ENCODE measurements around the gene ANXA4. TPM values are rescaled to one million over a fixed set of nuclear protein-coding genes. Genes with fewer than 3 reads are reported as not detected.
"Not testable (repeated sequence)": the region's sequence is repeated elsewhere in the genome, so short reads cannot be mapped to it uniquely, and the experiment has no call there.

Gene ANXA4
- polyA plus RNA-seq, 1 donor from 2014 or later: 121 TPM

GRCh38 chr2:69790601-69790959, 48.6 kb downstream of the ANXA4 start:
- peaks cover 18 to 32% (median 25%) of the 10 kb centered on the region in 3 donors for H3K4me1 Mint-ChIP-seq
- H3K9me3 Mint-ChIP-seq: peaks cover 0 to 1% (median 0%) of the 10 kb centered on the region in 3 donors
- peaks cover 7% of the 10 kb centered on the region for H3K36me3 Mint-ChIP-seq
- H3K27me3 Mint-ChIP-seq: no peaks in the 10 kb centered on the region
- peak overlapping the region in 1 of 3 donors; percentile 67 for H3K27ac Mint-ChIP-seq
- H3K4me3 Mint-ChIP-seq: peak overlapping the region in 3 of 4 donors; percentile 2 to 92 (median 58)

GRCh38 chr2:69791045-69791444, 49.1 kb downstream of the ANXA4 start:
- Mint-ChIP-seq H3K4me1 (peaks cover 18 to 32% (median 25%) of the 10 kb centered on the region in 3 donors), H3K9me3 (peaks cover 0 to 1% (median 0%) of the 10 kb centered on the region in 3 donors), H3K27ac (no peak overlapping the region), H3K27me3 (no peaks in the 10 kb centered on the region), H3K4me3 (no peak overlapping the region), H3K36me3 (peaks cover 7% of the 10 kb centered on the region)

- peaks cover 17 to 21% (median 19%) of the 10 kb centered on the region in 3 donors for H3K4me1 Mint-ChIP-seq
- no peaks in the 10 kb centered on the region for H3K27me3 Mint-ChIP-seq
- H3K4me3 Mint-ChIP-seq: no peak overlapping the region
- H3K27ac Mint-ChIP-seq: no peak overlapping the region
- peaks cover 6% of the 10 kb centered on the region for H3K36me3 Mint-ChIP-seq
- H3K9me3 Mint-ChIP-seq: no peaks in the 10 kb centered on the region
Measured at GRCh38 chr2:69796174-69796573, 54.2 kb downstream of the ANXA4 start.

- peaks cover 7% of the 10 kb centered on the region for H3K36me3 Mint-ChIP-seq
- no peak overlapping the region for H3K27ac Mint-ChIP-seq
- no peaks in the 10 kb centered on the region for H3K27me3 Mint-ChIP-seq
- H3K4me3 Mint-ChIP-seq: peak overlapping the region in 1 of 4 donors; percentile 31
- H3K4me1 Mint-ChIP-seq: peaks cover 22 to 29% (median 25%) of the 10 kb centered on the region in 3 donors
- H3K9me3 Mint-ChIP-seq: no peaks in the 10 kb centered on the region
Measured at GRCh38 chr2:69797235-69797634, 55.3 kb downstream of the ANXA4 start.

- Mint-ChIP-seq H3K4me3 (peak overlapping the region in 3 of 4 donors; percentile 31 to 81 (median 58)), H3K9me3 (no peaks in the 10 kb centered on the region), H3K27me3 (no peaks in the 10 kb centered on the region), H3K4me1 (peaks cover 23 to 30% (median 26%) of the 10 kb centered on the region in 3 donors), H3K27ac (peak overlapping the region in 1 of 3 donors; percentile 1), H3K36me3 (peaks cover 7% of the 10 kb centered on the region)
Measured at GRCh38 chr2:69797836-69798289, 55.9 kb downstream of the ANXA4 start.

- peaks cover 7% of the 10 kb centered on the region for H3K36me3 Mint-ChIP-seq
- H3K4me3 Mint-ChIP-seq: peak overlapping the region; percentile 1 to 88 (median 60)
- peak overlapping the region; percentile 1 to 85 (median 77) for H3K27ac Mint-ChIP-seq
- no peaks in the 10 kb centered on the region for H3K27me3 Mint-ChIP-seq
- no peaks in the 10 kb centered on the region for H3K9me3 Mint-ChIP-seq
- peaks cover 27 to 35% (median 32%) of the 10 kb centered on the region in 3 donors for H3K4me1 Mint-ChIP-seq
Measured at GRCh38 chr2:69798290-69798908, 56.5 kb downstream of the ANXA4 start.

GRCh38 chr2:69798909-69799526, 57.1 kb downstream of the ANXA4 start:
- H3K4me3 Mint-ChIP-seq: peak overlapping the region; percentile 1 to 88 (median 40)

GRCh38 chr2:69801745-69802290, 59.9 kb downstream of the ANXA4 start:
- Mint-ChIP-seq H3K27me3 (no peaks in the 10 kb centered on the region), H3K36me3 (peaks cover 6% of the 10 kb centered on the region), H3K4me1 (peaks cover 37 to 44% (median 44%) of the 10 kb centered on the region in 3 donors), H3K4me3 (peak overlapping the region in 3 of 4 donors; percentile 31 to 88 (median 39)), H3K27ac (peak overlapping the region in 1 of 3 donors; percentile 8), H3K9me3 (no peaks in the 10 kb centered on the region)

More at GRCh38 chr2:69798909-69799526, 57.1 kb downstream of the ANXA4 start:
- H3K27ac Mint-ChIP-seq: peak overlapping the region; percentile 1 to 85 (median 77)
- peaks cover 7% of the 10 kb centered on the region for H3K36me3 Mint-ChIP-seq
- H3K4me1 Mint-ChIP-seq: peaks cover 31 to 39% (median 35%) of the 10 kb centered on the region in 3 donors
- H3K27me3 Mint-ChIP-seq: no peaks in the 10 kb centered on the region
- H3K9me3 Mint-ChIP-seq: no peaks in the 10 kb centered on the region

- H3K4me3 Mint-ChIP-seq: peak overlapping the region in 3 of 4 donors; percentile 5 to 92 (median 79)
- H3K27ac Mint-ChIP-seq: peak overlapping the region in 2 of 3 donors; percentile 8 to 20
- not testable (repeated sequence) for H3K36me3 Mint-ChIP-seq
Measured at GRCh38 chr2:69802781-69803367, 60.9 kb downstream of the ANXA4 start.

GRCh38 chr2:69804416-69804815, 62.5 kb downstream of the ANXA4 start:
- Mint-ChIP-seq H3K9me3 (no peaks in the 10 kb centered on the region), H3K36me3 (peaks cover 10% of the 10 kb centered on the region), H3K4me3 (peak overlapping the region in 2 of 4 donors; percentile 20 to 81), H3K27me3 (no peaks in the 10 kb centered on the region), H3K27ac (peak overlapping the region in 1 of 3 donors; percentile 25), H3K4me1 (peaks cover 23 to 32% (median 28%) of the 10 kb centered on the region in 3 donors)

More at GRCh38 chr2:69802781-69803367, 60.9 kb downstream of the ANXA4 start:
- not testable (repeated sequence) for H3K9me3 Mint-ChIP-seq, H3K27me3 Mint-ChIP-seq
- peaks cover 36 to 43% (median 38%) of the 10 kb centered on the region in 3 donors for H3K4me1 Mint-ChIP-seq

- Mint-ChIP-seq H3K27me3 (no peaks in the 10 kb centered on the region), H3K36me3 (peaks cover 6% of the 10 kb centered on the region), H3K4me3 (no peak overlapping the region), H3K4me1 (peaks cover 20 to 25% (median 23%) of the 10 kb centered on the region in 3 donors), H3K9me3 (no peaks in the 10 kb centered on the region), H3K27ac (no peak overlapping the region)
Measured at GRCh38 chr2:69805887-69806286, 64.0 kb downstream of the ANXA4 start.

GRCh38 chr2:69807821-69808540, 66.0 kb downstream of the ANXA4 start:
- H3K4me1 Mint-ChIP-seq: peaks cover 13 to 16% (median 14%) of the 10 kb centered on the region in 3 donors
- no peak overlapping the region for H3K4me3 Mint-ChIP-seq
- H3K9me3 Mint-ChIP-seq: no peaks in the 10 kb centered on the region
- no peaks in the 10 kb centered on the region for H3K27me3 Mint-ChIP-seq
- peak overlapping the region in 1 of 3 donors; percentile 50 for H3K27ac Mint-ChIP-seq
- peaks cover 8% of the 10 kb centered on the region for H3K36me3 Mint-ChIP-seq

GRCh38 chr2:69810550-69810949, 68.6 kb downstream of the ANXA4 start:
- H3K27ac Mint-ChIP-seq: no peak overlapping the region
- H3K36me3 Mint-ChIP-seq: peaks cover 8% of the 10 kb centered on the region
- no peaks in the 10 kb centered on the region for H3K27me3 Mint-ChIP-seq
- peaks cover 0 to 2% (median 0%) of the 10 kb centered on the region in 3 donors for H3K4me1 Mint-ChIP-seq
- no peak overlapping the region for H3K4me3 Mint-ChIP-seq
- H3K9me3 Mint-ChIP-seq: no peaks in the 10 kb centered on the region

GRCh38 chr2:69811018-69811417, 69.1 kb downstream of the ANXA4 start:
- Mint-ChIP-seq H3K4me1 (peaks cover 0 to 2% (median 0%) of the 10 kb centered on the region in 3 donors), H3K36me3 (peaks cover 8% of the 10 kb centered on the region), H3K9me3 (no peaks in the 10 kb centered on the region), H3K27ac (no peak overlapping the region), H3K4me3 (no peak overlapping the region), H3K27me3 (no peaks in the 10 kb centered on the region)

Data from IgD-negative memory B cell (primary cell).